HG03460 (cell line): ENCODE results near the gene ABHD17C.

Experiments used
- ATAC-seq: cut with Tn5 transposase; IDR thresholded peaks from one replicate; pipeline ENCODE4 v1.9.1; 2021; ENCODE audit not compliant: unreplicated experiment

The ABHD17C gene

DNA sequence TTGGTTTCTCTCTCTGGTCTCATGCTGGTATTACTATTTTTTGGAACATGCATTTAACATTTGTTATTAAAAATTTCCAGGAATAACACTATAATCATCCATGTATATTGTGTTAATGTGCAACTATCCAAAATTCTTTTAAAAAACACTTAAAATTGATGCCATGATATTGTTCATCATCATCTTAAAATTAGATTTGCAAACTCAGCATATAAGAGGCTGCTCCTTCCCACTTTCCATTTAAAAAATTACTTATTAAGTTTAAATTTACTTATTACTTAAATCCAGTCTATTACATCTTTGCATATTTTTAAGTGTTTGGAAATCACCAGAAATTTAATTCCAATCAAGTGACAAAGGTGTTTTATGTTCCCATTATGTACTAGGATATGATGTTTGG is 5.8 kb upstream of the ABHD17C start:
- ATAC-seq, result no peak

DNA sequence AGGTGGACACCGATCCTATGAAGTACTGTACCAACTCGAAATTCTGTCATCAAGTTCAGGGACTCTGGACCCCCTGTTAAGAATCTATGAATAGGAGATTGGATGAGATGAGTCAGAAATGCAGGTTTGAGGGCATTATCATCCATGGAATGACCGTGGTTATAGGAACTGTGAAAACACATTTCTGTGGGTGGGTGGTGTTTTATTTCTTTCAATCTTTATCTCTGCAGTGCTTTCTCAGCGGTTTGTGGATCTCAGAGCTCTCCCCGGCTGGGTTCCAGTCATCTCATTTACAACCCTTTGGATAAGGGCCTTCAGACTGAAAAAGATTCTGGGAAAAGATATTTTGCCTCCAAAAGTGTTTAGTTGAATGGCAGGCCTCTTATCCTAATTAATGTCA is 5.4 kb upstream of the ABHD17C start:
- no peak for ATAC-seq

DNA sequence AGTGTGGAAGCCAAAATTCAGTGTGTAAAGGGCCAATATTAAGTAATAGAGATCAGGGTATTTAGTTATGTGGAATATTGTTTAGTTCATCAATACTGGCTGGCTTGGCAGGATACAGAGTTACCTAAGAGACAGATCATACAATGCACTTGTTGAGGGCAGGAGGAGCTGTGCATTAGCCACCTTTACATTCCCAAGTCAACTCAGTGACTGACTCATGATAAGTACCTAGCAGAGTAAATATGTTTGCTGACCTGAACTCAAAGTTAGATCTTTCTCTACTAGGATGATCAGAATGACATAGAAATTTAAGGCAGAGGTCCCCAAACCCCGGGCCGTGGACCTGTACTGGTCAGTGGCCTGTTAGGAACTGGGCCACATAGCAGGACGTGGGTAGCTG is 3.5 kb upstream of the ABHD17C start:
- ATAC-seq, result no peak

DNA sequence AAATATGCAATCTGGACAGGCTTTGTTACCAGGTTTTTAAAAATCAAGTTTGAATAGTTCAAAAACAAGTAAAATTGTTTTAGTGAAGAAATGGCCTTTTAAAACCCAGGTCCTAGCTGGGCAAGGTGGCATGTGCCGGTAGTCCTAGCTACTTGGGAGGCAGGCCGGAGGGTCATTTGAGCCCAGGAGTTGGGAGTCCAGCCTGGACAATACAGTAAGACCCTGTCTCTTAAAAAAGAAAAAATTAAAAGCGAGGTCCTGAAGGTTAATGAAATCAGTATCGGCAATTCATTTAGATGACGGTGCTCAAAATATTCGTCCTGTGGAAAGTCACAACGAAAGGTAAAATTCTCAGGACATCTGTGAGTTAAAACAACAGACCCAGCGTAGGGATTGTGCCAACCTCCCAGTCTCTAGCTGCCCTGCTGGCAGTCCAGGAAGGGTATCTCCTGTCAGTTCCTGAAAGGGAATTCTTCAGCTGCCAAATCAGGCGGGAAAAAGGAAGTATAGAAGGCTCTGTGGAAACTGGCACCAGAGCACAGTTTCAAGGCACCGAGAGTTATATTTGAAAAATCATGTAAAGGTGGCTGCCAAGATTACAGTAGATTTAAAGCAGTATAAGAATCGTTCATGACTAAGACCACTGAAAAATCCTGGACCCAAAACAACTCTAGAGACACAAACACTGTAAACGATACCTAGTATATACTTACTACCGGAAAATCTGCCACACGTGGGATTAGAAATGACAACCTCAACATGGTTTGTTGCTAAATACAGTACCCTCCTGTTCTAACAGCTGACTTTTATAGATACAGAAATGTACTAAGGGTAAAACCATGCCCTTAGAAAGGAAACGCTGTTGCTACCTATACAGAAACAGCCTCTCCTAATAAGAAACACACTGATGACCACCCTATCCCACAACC is 1.2 kb upstream of the ABHD17C start:
- ATAC-seq, result peak; percentile 13

DNA sequence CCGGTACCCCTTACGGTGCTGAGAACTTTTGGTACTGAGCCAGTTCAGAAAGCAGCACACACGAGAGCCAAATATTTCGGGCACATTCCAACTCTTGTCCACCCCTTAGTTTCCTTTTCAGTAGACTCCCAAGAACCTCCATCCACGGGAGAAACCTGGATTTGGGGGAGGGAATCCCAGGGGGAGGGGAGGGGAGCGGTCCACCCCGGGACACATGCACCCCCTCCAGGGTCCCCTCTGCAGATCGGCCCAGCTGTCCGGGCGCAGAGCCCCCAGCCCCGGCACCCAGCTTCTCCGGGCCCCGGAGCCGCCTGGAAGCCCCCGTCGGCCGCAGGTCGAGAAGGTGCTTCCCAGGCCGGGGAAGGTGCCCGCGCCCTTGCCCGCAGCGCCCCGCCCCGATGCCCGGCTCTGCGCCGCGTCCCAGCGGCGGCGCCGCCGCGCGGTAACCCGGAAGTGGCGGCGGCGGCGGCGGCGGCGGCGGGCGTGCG is 455 bp upstream of the ABHD17C start:
- peak; percentile 17 for ATAC-seq

DNA sequence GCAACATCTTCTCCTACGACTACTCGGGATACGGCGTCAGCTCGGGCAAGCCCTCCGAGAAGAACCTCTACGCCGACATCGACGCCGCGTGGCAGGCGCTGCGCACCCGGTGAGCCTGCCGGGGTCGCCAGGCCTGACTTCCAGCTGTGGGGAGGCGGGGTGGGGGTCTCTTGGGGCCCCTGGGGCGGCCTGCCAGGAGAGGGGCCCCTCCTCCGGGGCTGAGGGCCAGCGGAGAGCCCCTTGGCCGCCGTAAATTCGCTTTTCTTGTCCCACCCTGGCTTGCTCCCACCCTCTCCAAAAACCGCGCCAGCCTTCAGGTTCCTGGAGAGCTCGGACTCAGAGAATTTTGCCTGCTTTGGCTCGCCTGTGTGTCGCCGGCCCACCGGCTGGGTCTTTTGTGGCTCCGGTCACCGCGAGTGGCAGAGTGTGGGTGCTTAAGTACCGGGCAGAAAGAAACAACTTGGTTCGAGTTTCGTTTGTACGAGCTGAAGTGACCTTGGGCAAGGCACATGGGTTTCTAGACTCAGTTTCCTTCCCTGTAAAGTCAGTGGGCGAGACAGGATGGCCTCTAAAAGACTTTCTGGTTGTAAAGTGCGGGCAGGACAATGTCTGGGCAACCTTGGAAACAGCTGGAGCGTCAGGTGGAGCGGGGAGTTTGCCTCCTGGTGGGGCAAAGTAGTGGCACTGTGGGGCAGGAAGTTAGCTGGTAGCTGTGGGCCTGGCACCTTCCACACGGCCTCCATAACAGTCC is 976 bp downstream of the ABHD17C start:
- ATAC-seq, result no peak

DNA sequence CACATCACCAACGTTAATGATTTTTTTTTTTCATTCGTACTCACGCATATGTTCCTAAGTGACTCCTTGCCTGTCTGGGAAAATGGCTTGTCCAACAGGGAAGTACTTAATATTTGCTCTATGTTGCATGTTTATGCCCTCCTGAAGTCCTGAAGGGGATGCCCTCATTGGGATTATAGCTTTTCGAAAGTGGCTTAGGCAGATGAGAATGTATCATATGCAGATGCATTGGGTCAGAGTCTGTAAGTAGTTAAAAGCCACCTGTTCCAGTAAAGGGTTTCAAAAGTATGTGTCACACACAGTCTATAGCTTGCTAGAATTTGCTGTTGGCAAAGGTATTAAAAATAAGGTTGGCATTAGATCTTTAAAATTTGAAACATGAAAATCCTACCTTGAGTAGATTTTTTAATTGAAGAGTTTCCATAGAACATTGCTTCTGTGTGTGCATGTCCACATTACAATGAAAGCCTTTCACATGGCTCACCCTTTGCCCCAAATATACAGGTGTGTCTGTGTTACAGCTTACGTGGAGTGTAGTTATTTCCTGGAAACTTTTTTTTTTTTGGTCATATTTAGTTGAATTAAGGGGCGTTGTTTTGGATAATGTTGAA is 2.1 kb downstream of the ABHD17C start:
- no peak for ATAC-seq

DNA sequence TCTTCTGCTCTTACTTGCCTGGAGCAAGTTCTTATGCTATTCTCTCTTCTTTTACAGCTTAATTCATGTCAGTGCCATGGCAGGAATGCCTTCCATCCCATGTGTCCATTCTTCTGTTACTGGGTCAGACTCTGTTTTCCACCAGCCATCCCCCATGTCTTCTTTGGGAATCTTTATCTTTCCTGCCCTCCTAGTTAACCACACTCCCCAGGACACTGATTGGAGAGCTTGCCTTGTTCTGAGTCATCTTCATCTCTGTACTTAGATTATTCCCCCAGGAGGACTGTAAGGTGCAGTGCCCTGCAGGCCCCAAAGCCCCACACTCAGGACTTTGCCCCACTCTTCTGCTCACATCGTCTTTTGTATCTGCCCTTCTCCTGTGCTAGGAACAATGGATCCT is 3.6 kb downstream of the ABHD17C start:
- no peak for ATAC-seq

DNA sequence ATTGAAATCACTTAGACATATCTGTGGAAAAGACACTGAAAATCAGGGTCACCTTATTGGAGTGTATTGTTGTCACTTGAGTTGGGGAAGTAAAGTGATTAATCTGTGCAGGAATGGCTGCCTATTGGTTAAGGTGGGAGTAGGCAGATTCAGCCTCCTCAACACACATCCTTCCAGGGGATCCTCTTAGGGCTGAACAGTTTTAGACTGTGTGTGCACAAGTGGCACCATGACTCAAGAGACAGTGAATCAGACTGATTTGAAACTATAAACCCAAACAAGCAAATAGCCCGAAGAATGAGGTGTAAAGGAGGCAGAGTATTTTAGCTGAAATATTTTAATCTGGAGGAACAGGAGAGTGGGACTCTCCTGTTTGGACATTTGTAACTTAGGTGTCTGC is 4.9 kb downstream of the ABHD17C start:
- no peak for ATAC-seq

DNA sequence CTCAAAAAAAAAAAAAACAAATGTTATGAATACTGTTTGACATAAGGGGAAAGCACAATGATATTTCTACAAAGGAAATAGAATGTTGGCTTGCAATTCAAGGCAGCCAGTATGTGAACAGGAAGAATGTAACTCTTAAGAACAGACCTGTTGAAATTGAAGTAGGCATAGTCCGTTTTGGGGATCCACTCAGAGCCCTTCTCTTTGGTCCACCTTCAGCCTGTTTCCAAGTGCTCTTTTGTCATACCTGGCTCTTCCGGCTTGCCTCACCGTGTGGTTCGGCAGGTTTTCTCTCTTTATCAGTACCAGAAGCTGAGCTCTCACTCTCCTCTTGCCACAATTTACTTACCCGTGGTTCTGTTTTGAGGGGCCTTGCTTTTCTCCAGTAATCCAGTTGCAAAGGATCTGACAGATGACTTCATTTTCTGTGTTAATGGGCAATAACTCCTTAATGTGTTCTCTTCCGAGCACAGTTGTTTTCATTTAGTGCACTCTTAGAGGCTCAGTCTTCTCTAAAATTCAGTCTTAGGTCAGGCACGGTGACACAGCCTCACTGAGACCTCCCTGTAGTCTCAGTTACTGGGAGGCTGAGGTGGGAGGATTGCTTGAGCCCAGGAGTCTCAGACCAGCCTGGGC is 6.7 kb downstream of the ABHD17C start:
- ATAC-seq, result no peak

DNA sequence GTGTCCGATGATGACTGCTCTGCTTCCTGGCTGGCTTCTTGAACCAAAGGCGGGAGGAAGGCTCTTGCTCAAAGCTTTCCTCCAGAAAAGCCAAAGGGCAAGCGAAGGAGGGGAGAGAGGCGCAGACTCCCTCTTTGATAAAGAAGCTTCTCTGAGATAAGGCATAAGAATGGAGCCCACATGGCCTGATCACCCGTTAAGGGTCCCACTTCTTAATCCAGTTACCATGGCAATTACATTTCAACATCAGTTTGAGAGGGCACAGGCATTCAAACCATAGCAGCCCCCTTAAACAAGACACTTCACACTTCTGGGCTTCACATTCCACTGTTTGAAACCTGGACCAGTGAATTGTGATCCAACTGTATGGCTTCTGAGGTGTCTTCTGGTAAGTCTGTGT is 8.0 kb downstream of the ABHD17C start:
- no peak for ATAC-seq

DNA sequence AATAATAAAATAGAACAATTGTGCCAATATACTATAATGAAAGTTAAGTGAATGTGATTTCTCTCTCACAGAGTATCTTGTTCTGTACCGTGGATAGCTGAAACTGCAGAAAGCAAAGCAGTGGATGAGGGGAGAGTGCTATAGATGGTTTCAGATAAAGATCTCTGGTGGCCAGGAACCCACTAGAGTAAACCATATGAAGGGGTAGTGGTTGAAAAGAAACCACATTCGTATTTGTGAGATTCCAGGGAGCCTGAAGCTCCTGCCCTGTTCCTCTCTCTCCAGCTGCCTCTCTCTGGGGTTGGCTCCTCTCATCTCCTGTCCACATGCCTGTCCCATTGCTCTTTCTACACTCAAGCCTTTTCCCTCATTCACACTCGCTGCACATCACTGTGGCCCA is 8.9 kb downstream of the ABHD17C start:
- no peak for ATAC-seq

DNA sequence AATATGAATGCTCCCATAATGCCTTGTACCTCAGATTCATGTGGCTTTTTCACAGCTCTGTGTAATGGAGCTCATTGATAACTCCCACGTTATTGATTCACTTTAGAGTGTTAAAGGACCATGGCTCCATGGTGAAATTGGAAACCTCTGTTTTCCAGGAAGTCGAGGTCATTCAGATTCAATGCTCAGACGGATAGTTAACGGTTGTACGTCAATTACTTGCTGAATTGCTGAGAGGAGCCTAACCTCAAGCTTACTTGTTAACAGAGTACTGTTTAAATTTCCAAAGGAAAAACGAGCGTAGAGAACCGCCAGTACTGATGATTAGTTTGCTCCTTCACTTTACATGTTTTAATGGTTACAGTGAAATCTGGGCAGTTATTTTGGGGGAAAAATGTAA is 11.1 kb downstream of the ABHD17C start:
- ATAC-seq, result no peak

DNA sequence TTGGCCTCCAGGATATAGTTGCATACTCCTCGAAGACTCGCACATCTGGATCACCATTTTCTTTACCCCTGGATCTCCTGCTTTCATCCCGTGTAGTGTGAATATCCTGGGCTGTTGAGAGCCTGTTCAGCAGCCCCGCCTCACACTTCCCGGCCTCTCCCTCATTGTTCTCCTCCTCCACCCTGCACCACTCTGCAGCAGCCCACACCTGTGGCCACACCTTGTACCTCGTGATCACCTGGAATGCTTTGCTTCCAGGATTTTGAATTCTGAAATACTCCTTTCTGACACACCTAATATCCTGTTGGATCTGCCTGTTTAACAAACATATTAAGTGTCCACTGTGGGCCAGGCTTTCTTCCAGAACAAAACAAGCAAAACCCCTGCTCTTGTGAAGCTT is 14.4 kb downstream of the ABHD17C start:
- no peak for ATAC-seq

DNA sequence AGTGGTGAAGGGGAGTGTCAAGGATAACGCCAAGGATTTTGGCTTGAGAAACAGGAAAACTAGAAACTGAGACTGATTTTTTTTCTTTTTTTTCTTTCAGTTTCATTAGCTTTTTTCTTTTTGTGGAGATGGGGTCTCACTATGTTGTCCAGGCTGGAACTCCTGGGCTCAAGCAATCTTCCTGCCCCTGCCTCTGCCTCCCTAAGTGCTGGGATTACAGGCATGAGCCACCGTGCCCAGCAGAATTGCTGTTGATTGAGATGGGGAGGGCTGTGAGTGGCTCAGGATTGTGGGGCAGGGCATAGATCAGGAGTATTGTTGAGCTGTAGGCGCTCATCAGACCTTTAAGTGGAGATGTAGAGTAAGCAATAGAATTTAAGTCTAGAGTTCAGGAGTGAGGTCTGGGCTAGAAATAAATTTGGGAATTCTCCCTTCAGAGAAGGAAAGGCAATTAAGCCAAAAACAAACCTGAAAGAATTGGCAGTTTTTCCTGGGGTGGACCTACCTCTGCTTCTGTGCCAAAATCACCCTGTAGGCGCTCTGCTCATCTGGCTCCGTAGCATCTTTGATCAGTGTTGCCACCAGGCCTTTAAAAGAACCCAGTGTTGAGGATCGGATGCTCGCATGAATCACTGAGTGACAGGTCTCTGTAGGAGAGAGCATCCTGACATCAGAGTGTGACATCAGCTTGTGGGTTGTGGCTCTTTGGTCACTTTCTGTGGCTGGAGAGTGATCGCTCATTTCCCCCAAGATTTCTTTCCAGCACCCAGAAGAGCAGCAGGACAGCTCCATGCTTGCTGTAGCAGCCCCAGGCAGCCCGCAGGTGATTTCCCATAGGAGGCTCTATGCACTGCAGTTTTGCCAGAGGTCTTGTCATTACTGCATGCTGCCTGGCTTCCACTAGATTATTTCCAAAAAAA is 15.8 kb downstream of the ABHD17C start:
- ATAC-seq, result no peak

DNA sequence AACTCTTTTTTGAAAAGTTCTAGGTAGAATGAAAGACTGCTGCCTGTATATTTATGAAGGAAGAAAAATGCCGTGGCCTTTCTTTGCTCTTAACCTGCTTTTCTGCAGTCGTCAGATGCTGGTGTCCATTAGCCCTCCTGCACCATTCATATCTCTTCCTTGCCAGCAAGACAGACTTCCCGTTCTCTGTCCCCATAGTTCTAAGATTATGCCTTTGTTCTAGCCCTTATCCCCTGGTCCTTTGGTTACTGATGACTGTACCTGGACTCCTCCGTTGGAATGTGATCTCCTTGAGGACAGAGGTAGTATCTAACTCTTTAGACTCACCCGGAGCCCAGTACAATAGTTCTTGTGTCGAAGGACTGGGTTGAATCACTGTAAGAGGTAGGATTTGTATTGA is 16.8 kb downstream of the ABHD17C start:
- ATAC-seq, result no peak

DNA sequence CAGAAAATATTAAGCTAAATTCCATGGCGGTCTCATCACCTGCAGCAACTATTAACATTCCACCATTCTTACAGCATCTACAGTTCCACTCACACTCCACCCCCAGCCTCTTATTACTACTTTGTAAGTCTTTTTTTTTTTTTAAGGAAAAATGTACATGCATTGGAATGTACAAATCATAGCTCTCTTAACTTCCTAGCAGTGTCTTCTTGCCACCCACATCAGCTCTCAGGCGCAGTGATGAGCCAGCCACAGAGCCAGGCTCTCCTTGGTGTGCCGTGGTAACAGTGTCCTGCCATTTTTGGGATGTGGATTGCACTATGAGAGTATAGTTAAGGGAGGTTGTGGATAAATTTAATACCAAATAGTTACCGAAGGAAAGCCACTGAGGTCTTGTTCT is 17.8 kb downstream of the ABHD17C start:
- ATAC-seq, result no peak

DNA sequence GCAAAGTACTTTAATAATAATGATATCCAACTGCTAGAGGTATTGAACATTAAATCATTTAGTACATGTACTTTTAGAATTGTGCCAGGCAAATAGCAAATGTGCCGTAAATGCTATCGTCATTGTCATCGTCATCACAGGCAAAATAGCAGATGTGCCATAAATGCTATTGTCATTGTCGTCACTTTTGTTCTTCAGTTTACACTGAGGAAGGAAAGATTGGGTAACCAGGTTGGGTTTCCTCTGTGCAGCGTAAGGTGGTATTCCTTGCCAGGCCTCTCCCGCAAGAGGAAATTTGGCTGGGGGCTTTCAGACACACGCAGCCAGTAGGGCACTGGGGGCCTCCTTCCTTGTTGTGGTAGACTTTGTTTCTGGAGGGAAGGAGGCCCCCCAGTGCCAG is 26.4 kb downstream of the ABHD17C start:
- no peak for ATAC-seq

DNA sequence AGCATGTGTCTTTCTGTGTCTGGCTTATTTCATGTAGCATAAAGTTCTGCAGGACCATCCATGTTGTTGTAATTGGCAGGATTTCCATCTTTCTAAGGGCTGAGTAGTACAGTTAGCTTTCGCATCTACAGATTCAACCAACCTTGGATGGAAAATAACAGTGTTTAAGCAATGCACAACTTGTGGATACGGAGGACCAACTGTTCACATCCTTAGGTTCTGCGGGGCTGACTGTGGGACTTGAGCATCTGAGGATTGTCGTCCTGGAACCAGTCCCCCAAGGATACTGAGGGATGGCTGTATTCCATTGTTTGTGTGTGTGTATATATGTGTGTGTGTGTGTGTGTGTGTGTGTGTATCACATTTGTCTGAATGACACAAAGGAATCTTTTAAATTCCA is 27.7 kb downstream of the ABHD17C start:
- ATAC-seq, result no peak

DNA sequence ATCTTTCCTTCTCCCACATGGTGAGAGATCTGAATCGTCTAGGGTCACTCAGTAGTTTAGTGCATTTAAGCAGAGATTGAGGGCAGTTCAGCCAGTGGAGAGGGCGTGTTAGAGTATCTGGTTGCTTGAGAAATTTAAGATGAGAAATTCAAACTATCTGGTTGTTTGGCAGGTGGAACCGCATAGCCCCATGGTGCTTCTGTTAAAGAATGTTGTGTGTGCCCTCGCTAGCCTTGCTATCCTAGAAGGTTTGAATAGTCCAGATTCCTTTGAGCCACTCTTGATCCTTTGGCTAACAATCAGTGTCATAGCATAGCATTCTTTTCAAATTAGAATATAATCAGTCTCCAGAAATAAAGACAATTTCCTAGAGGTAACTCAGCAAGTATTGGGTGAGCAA is 32.1 kb downstream of the ABHD17C start:
- ATAC-seq, result no peak
